ENCODE measurements around the gene MEIOB.

GRCh38 chr16:1789643-1790045 is 82.3 kb downstream of the MEIOB start:
- TF ChIP-seq POLR2AphosphoS5 (IDR thresholded peaks at IDR 0.05; ENCODE audit: low read depth, low read length) (no peak), POLR2A (IDR thresholded peaks at IDR 0.05; ENCODE audit: low read depth, low read length) (no peak), PAX5 (IDR thresholded peaks at IDR 0.05; ENCODE audit: insufficient read depth, low read length, severe bottlenecking) (no peak), TAF1 (IDR thresholded peaks at IDR 0.05; ENCODE audit: low read depth, low read length) (no peak)
